SHP77 treated with DMSO at 0.1 percent for 48 hours (cell line): ENCODE measurements around the gene SPSB1.

Source experiments
- DNase-seq: peaks from one replicate; lab custom pipeline; 2025; lab: John Stamatoyannopoulos, UW

Gene SPSB1

GRCh38 chr1:9292361-9293240, at the start of gene SPSB1:
Gene SPSB1, plus strand, starts transcription at chr1:9292894. Its CDS starts 62,998 bp downstream, at chr1:9355892.
- no peak for DNase-seq

DNA sequence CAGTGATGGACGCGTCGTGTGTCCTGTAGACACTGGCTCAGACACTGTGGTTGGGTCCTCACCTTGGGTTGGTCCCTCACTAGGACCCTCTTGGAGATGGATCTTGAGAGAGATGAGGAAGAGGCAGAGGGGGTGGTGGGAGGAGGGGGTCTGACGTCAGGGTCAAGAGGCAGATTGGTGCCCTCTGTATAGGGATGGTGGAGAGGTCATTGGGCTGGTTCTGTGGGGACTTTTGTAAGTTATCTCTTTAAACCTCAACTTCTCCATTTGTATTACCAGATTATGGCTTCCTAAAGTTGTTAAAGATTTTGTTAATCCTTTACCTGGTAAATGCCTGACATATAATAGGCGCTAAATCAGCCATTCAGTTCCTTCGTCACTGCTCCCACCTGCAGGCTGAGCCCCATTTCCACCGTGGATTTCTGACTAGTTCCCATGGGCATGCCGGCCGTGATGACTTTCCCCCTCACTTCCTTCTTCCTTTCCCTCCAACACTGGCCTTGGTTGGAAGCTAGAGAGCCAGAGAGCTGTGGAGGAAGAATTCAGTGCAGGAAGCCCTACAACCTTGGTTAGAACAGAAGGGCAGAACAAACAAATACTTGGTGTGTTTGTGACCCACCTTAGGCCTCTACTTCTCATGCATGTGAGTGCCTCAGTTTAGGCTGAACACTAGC, 49.5 kb upstream of the SPSB1 start:
- no peak for DNase-seq

- no peak for DNase-seq
Measured at GRCh38 chr1:9244501-9245229, 48.0 kb upstream of the SPSB1 start.

- no peak for DNase-seq
Measured at GRCh38 chr1:9245230-9245619, 47.5 kb upstream of the SPSB1 start.

DNA sequence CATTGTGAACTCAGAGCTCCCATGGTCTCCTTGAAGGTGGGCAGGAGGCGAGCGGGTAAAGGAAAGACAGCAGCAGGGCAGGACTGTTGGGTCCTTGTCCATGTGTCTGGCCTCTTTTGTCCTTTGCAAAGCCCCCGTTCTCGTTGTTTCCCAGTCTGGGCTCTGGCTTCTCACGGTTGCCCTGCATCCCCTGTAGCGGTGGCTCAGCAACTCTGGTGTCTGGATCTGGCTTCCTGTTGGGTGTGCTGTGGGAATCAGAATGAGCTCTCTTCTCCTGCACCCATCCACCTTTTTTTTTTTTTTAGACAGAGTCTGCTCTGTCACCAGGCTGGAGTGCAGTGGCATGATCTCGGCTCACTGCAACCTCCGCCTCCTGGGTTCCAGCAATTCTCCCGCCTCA, 47.0 kb upstream of the SPSB1 start:
- DNase-seq = no peak

GRCh38 chr1:9246215-9246614, 46.5 kb upstream of the SPSB1 start:
- no peak for DNase-seq

- DNase-seq = no peak
Measured at GRCh38 chr1:9246841-9247785, 45.6 kb upstream of the SPSB1 start.

DNA sequence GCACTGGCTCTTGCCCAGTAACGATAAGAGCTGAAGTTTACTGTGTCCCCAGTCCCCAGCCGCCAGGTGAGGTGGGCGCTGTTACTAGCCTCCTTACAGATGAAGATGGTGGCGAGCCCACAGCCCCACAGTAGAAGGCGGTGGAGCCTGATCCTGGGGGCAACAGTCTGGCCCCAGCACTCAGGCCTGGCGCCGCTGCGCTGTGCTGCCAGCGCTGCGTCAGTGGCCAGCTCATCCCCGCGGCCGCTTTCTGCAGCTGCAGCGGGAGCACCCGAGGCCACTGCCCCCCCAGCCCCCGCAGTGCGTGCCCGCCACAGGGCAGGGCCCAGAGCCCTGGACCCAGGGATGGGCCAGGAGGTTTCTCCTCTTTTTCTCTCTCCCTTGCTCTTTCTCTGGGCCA, 44.8 kb upstream of the SPSB1 start:
- no peak for DNase-seq

DNA sequence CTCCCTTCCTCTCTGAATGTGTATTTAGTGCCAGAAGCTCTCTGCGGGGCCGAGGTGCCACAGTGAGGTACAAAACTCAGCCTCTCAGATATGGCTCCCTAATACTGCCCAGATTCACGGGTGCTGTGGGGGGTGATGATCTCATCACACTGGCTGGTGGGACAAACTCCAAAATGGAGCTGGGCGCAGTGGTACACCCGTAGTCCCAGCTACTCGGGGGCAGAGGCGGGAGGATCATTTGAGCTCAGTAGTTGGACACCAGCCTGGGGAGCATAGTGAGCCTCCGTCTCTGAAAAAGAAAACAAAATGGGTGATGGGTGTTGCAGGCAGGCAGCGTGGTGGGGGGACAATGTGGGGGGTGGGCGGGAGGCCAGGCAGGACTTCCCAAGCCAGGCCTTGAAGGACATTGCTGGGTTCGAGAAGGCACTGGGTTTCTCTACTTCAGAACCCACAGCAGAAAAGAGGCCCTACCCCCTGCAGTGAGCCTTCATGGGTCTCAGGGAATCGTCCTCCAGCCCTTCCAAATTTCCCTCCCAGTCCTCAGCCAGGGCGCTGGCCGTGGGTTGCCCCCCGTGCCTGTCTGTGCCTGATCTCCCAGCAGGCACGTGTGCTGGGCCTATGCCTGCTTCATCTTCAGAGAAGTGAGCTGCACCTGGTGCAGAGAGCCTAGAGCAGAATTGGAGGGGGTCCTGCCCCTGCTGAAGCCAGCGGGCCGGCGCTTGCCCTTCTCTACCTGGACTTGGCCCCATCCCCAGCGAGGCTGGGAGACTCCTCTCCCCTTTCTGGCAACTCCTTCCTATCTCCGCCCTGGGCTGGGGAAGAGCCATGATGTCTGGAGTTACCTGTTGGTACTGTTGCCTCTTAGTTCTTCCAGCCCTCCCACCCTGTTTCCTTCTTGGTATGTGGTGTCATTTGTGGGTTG, 44.1 kb upstream of the SPSB1 start:
- DNase-seq = no peak

DNA sequence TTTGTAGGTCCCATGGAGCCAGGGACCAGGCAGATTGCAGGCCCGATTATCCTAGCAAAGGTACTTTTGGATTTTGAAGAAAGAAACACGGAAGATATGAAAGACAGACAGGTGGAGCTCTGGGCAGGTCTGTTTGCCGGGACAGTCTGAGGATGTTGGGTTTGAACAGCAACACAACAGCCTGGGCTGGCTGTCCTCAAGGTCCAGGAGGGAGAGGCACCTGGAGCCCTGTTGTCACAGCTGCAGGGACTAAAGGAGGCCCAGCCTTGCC, 43.5 kb upstream of the SPSB1 start:
- no peak for DNase-seq

DNA sequence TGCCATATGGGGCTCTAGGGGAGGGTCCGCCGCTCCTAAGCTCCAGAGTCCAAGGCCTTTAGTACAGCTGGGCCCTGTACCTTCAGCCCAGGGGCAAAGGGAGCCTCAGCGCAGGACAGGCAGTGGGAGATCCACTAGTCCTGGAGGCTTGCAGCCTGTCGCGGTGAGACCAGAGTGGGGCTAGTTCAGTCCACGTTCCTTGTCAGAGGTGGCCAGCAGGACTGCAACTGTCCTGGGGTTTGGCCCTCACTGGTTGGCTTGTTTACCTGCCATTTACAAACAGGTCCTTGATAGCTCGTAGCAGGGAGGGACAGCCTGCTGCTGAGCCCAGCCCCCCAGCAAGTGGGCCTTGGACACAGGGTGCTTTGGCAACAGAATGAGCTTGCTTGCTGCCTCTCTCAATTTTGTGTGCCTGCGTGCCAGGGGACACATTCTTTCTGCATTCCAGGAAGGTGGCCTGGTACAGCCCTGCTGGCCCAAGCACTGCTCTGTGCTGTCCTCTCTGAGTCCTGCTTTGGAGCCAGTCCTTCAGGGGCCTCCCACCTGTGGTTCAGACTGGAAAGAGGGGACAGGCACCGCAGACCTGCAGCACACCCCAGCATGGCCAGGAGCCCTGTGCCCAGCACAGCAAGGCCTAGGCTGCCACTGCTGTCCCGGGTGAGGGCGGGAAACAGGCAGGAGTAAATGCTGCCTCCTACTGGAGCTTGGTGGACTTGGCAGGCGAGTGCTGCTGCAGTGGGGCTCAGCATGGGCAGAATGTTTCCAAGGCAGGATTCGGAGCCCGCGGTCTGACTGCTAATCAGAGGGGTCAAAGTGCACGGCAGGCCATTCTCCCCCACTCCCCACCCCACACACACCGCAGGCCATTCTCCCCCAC, 42.9 kb upstream of the SPSB1 start:
- DNase-seq = peak; percentile 70

- peak; percentile 45 for DNase-seq
Measured at GRCh38 chr1:9250411-9251381, 42.0 kb upstream of the SPSB1 start.

DNA sequence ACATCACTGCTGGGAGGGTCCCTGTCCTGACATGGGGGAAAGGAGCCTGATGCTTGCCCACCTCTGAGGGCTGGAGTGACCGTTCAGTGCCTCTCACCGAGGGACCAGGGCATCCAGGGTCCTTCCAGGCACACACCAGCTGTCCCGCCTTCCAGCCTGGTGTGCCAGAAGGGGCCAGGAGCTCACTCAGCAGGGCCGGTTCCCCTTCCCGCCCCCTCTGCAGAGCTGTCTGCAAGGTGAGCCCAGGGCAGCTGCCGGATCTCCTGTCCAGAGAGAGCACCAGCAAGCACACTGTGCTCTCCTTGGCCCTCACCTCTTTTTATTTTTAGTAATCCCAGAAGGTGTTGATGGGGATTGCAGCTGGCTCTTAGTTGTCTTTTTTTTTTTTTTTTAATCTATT, 41.2 kb upstream of the SPSB1 start:
- no peak for DNase-seq

- no peak for DNase-seq
Measured at GRCh38 chr1:9253004-9253403, 39.7 kb upstream of the SPSB1 start.

DNA sequence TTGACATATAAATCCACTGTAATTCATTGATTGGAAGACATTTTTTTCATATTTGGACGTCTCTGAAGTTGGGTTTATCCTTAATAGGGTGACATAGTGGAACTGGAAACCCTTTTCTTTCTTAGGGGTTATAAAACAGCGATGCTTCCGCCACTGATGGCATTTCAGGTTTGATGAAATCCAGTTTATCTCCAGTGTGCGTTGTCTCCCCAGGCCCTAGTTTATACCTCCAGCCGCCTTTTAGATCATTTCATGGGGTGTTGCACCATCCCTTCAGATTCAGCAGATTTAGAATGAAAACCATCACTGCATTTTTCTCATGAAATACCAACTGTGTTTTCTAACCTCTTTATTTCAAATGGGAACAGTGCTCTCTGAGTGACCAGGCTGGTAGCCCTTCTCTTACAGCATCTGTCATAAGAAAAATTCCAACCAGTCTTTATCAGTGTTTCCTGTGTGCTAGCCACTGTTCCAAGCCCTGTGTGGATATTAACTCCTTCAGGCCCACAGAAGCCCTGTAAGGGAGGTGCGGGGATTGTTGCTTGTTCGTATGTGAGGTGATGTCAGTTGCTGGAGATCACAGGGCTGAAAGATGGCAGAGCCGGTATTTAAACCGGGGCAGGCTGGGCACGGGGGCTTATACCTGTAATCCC, 39.1 kb upstream of the SPSB1 start:
- DNase-seq = no peak

- no peak for DNase-seq
Measured at GRCh38 chr1:9256332-9256731, 36.4 kb upstream of the SPSB1 start.

DNA sequence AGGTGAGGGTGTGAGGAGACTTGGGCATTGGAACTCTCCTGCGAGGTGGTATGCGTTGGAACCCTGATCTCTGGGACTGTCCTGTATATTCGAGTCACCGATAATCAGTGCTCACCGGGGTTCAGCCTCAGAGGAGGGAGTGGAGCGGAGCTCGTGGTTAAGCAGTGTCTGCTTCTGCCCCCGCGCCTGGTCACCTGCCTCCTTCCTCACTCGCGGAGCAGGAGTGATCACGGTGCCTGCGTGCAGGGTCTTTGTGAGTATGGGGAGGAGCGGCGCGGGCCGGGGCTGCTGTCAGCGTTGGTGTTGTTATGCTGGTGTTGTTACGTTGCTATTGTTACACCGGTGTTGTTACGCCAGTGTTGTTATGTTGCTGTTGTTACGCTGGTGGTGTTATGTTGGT, 34.8 kb upstream of the SPSB1 start:
- DNase-seq = no peak

- DNase-seq = no peak
Measured at GRCh38 chr1:9258629-9259028, 34.1 kb upstream of the SPSB1 start.
